GM12892 (cell line): Measurements from ENCODE around the gene CD300C.
"Not testable (repeated sequence)": the region's sequence is repeated elsewhere in the genome, so short reads cannot be mapped to it uniquely, and the experiment has no call there.

Experiments
- POLR2A ChIP-seq: IDR thresholded peaks from 2 replicates; pipeline ENCODE4 v1.6.1; 2011; ENCODE audit warnings: low read depth, low read length, control low read depth
- POLR2AphosphoS5 ChIP-seq: IDR thresholded peaks from 2 replicates; pipeline ENCODE4 v1.6.1; 2011; ENCODE audit warnings: low read depth, low read length, control low read depth
- TAF1 ChIP-seq: IDR thresholded peaks from 2 replicates; pipeline ENCODE4 v1.6.1; 2011; ENCODE audit warnings: low read depth, mild to moderate bottlenecking, control low read depth, low read length, borderline replicate concordance

GRCh38 chr17:74503949-74504348 is 42.0 kb downstream of the CD300C start:
- not testable (repeated sequence) for TF ChIP-seq POLR2A, POLR2AphosphoS5, TAF1
